HG03520 (cell line): ENCODE measurements around the gene IGSF21.

Experiments
- ATAC-seq: cut with Tn5 transposase; IDR thresholded peaks from one replicate; pipeline ENCODE4 v1.9.1; 2021; ENCODE audit warnings: mild to moderate bottlenecking, moderate library complexity; ENCODE audit not compliant: unreplicated experiment

The IGSF21 gene

GRCh38 chr1:18118491-18118890 is 10.9 kb downstream of the IGSF21 start:
- ATAC-seq: no peak

- ATAC-seq: no peak
These were observed 11.7 kb downstream of the IGSF21 start for GRCh38 chr1:18119289-18119688.

GRCh38 chr1:18119771-18120377 is 12.3 kb downstream of the IGSF21 start:
- no peak for ATAC-seq

GRCh38 chr1:18120638-18121037 is 13.0 kb downstream of the IGSF21 start:
- no peak for ATAC-seq

- ATAC-seq: no peak
These were observed 13.6 kb downstream of the IGSF21 start for GRCh38 chr1:18121072-18121820.

GRCh38 chr1:18123467-18123992 is 15.9 kb downstream of the IGSF21 start:
- no peak for ATAC-seq

- no peak for ATAC-seq
These were observed 17.4 kb downstream of the IGSF21 start for GRCh38 chr1:18124977-18125376.

- ATAC-seq: no peak
These were observed 19.0 kb downstream of the IGSF21 start for GRCh38 chr1:18126616-18127015.

GRCh38 chr1:18128298-18128697 is 20.7 kb downstream of the IGSF21 start:
- no peak for ATAC-seq

GRCh38 chr1:18130356-18130755 is 22.8 kb downstream of the IGSF21 start:
- no peak for ATAC-seq

- ATAC-seq: no peak
These were observed 24.6 kb downstream of the IGSF21 start for GRCh38 chr1:18132022-18132710.

- ATAC-seq: no peak
These were observed 25.3 kb downstream of the IGSF21 start for GRCh38 chr1:18132711-18133541.

- ATAC-seq: no peak
These were observed 26.9 kb downstream of the IGSF21 start for GRCh38 chr1:18134324-18135046.

- no peak for ATAC-seq
These were observed 30.3 kb downstream of the IGSF21 start for GRCh38 chr1:18137759-18138345.

- no peak for ATAC-seq
These were observed 31.8 kb downstream of the IGSF21 start for GRCh38 chr1:18139198-18139981.

- ATAC-seq: no peak
These were observed 32.8 kb downstream of the IGSF21 start for GRCh38 chr1:18140411-18140810.

- ATAC-seq: no peak
These were observed 34.1 kb downstream of the IGSF21 start for GRCh38 chr1:18141661-18142060.

- no peak for ATAC-seq
These were observed 34.9 kb downstream of the IGSF21 start for GRCh38 chr1:18142471-18142870.

- no peak for ATAC-seq
These were observed 35.4 kb downstream of the IGSF21 start for GRCh38 chr1:18142969-18143368.
